GM19397 (cell line): ENCODE data around the gene NPIPB2.
"Not testable (repeated sequence)": the region's sequence is repeated elsewhere in the genome, so short reads cannot be mapped to it uniquely, and the experiment has no call there.

Experiments used
- ATAC-seq: cut with Tn5 transposase; IDR thresholded peaks from one replicate; pipeline ENCODE4 v1.9.1; 2021; ENCODE audit warnings: mild to moderate bottlenecking, moderate library complexity; ENCODE audit not compliant: unreplicated experiment

Gene NPIPB2

GRCh38 chr16:11941945-11942344 is at the start of gene NPIPB2:
Gene NPIPB2 (minus strand): TSS chr16:11942045. CDS start chr16:11942045, 0 bp downstream.
- not testable (repeated sequence) for ATAC-seq

- no peak for ATAC-seq
Measured at GRCh38 chr16:11990702-11991390, 49.0 kb upstream of the NPIPB2 start.

- ATAC-seq = no peak
Measured at GRCh38 chr16:11988258-11988978, 46.6 kb upstream of the NPIPB2 start.

GRCh38 chr16:11986521-11987057 is 44.7 kb upstream of the NPIPB2 start:
- no peak for ATAC-seq

GRCh38 chr16:11985250-11985649 is 43.4 kb upstream of the NPIPB2 start:
- no peak for ATAC-seq

DNA sequence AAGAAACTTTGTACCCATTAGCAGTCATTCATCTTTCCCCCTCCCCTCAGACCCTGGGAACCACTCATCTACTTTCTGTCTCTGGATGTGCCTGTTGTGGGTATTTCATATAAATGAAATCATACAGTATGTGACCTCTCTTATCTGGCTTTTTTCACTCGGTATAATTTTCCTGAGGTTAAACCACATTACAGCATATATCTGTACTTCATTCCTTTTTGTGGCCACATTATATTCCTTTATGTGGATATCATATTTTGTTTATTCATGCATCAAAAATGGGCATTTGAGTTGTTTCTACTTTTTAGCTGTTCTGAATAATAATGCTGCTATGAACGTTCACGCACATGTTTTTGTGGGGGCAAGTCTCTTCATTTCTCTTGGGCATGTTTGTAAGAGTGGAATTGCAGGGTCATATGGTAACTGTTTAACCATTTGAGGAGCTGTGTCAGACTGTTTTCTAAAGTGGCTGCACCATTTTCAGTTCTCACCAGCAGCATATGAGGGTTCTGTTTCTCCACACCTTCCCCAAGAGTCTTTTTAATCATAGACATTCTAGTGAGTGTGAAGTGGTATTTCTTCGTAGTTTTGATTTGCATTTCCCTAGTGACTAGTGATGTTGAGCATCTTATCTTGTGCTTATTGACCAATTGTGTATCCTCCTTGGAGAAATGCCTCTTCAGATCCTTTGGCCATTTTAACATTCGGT is 38.4 kb upstream of the NPIPB2 start:
- ATAC-seq = peak; percentile 35

GRCh38 chr16:11979013-11979672 is 37.3 kb upstream of the NPIPB2 start:
- no peak for ATAC-seq

DNA sequence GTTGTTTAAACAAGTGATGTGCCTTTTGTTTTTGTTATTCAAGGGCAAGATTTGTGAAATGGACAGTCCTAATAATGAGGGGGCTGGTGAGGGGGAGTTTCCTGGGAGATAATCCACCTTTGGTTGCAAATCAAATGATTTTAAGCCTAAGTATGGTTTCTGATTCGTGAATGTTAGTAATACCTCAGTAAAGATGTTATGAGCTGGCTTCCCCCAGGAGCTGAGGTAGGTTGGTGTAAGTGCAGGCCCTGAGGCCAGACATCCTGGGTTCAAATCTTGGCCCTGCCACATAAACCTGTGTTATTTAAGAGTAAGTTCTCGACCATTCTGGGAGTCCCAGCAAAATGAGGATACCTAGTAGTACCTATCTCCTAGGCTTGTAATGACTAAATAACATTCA is 36.2 kb upstream of the NPIPB2 start:
- no peak for ATAC-seq

GRCh38 chr16:11977376-11978041 is 35.7 kb upstream of the NPIPB2 start:
- ATAC-seq = no peak

GRCh38 chr16:11976850-11977375 is 35.1 kb upstream of the NPIPB2 start:
- peak; percentile 3 for ATAC-seq

GRCh38 chr16:11973070-11973469 is 31.2 kb upstream of the NPIPB2 start:
- ATAC-seq = no peak

- no peak for ATAC-seq
Measured at GRCh38 chr16:11972128-11972527, 30.3 kb upstream of the NPIPB2 start.

GRCh38 chr16:11970292-11970691 is 28.4 kb upstream of the NPIPB2 start:
- ATAC-seq = not testable (repeated sequence)

- ATAC-seq = no peak
Measured at GRCh38 chr16:11968577-11968976, 26.7 kb upstream of the NPIPB2 start.

- no peak for ATAC-seq
Measured at GRCh38 chr16:11967195-11967911, 25.5 kb upstream of the NPIPB2 start.

DNA sequence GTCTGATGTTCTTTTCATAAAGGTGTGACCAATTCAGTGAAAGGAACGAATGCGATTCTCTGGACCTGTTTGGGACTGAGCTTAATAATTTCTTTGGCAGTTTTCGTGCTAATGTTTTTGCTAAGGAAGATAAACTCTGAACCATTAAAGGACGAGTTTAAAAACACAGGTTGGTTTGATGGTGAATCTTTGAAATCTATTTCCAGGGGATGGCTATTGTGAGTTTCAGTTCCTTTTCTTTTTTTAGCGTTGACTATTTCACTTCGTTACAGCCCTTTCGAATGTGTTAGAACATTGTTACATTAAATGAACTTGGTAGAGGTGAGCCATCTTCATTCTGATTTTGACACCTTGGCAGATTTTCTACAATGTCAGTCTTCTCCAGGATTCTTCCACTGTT is 24.3 kb upstream of the NPIPB2 start:
- ATAC-seq = no peak

DNA sequence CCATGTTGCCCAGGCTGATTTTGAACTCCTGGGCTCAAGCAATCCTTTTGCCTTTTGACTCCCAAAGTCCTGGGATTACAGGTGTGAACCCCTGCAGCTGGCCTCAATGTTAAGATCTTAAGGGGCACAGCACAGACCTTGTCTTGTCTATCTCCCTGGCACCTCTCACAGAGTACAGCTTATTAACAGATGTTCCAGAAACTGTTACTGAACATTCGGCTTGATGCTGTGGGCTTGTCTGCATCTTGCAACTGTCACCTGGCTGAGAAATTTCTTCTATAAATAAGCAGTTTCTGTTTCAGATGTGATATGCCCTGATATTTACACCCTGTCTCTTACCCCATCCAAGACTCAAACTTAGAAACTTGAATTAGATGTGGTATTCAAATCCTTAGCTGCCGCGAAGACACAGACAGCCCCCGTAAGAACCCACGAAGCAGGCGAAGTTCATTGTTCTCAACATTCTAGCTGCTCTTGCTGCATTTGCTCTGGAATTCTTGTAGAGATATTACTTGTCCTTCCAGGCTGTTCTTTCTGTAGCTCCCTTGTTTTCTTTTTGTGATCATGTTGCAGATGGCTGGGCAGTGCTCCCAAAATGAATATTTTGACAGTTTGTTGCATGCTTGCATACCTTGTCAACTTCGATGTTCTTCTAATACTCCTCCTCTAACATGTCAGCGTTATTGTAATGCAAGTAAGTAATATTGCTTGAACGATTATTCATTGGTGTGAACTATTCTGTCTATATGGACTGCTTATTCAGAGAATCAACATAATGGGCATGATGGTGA is 23.1 kb upstream of the NPIPB2 start, which contains the start of gene TNFRSF17:
Gene TNFRSF17, plus strand, starts transcription at position 450 of the 791 bp plus-strand sequence. Its CDS starts 115 bp downstream, at position 565.
- peak; percentile 78 for ATAC-seq

DNA sequence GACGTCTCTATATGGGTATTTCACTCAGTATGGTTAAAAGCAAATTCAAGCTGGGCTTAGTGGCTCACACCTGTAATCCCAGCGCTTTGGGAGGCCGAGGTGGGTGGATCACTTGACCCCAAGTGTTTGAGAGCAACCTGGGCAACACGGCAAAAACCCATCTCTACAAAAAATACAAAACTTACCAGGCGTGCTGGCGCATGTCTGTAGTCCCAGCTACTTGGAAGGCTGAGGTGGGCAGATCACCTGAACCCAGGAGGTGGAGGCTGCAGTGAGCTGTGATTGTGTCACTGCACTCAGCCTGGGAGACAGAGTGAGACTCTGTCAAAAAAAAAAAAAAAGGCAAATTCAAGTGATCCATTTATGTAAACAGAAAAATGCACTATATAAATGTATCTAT is 21.9 kb upstream of the NPIPB2 start:
- ATAC-seq = no peak

- not testable (repeated sequence) for ATAC-seq
Measured at GRCh38 chr16:11962978-11963377, 21.1 kb upstream of the NPIPB2 start.
